Measurements from ENCODE around the gene GLIPR2. TPM values are rescaled to one million over a fixed set of nuclear protein-coding genes. Genes with fewer than 3 reads are reported as not detected.

Gene GLIPR2
- polyA plus RNA-seq, 1 of the 3 experiments (the other 2 are of a cell fraction), result 38.3 TPM

- TF ChIP-seq REST (IDR thresholded peaks at IDR 0.05; ENCODE audit: low read depth, low read length), result no peak
Observed at GRCh38 chr9:36204906-36205547, 68.5 kb downstream of the GLIPR2 start (continued).

GRCh38 chr9:36207016-36207415 is 70.5 kb downstream of the GLIPR2 start:
- TF ChIP-seq FOXJ3 (CRISPR knock-in tag; IDR thresholded peaks at IDR 0.05) (no peak), TEAD4 (IDR thresholded peaks at IDR 0.05; ENCODE audit: borderline replicate concordance, insufficient read depth) (no peak), IRF3 (IDR thresholded peaks at IDR 0.05; ENCODE audit: low read depth, low read length) (no peak), GABPA (IDR thresholded peaks at IDR 0.05; ENCODE audit: low read depth) (no peak), FOSL2 (IDR thresholded peaks at IDR 0.05; ENCODE audit: borderline replicate concordance, low read depth) (no peak), USF1 (IDR thresholded peaks at IDR 0.05; ENCODE audit: borderline replicate concordance, low read depth) (no peak), FOXM1 (IDR thresholded peaks at IDR 0.05; ENCODE audit: low read depth) (no peak), TCF12 (IDR thresholded peaks at IDR 0.05) (no peak), USF2 (IDR thresholded peaks at IDR 0.05; ENCODE audit: borderline replicate concordance, low read depth, low read length) (no peak), NFIC (IDR thresholded peaks at IDR 0.05; ENCODE audit: borderline replicate concordance) (no peak), MAX (IDR thresholded peaks at IDR 0.05; ENCODE audit: low read depth) (no peak), CTCF (IDR thresholded peaks at IDR 0.05) (no peak)
- 87% methylated on average over 4 of the region's 4 CpGs for WGBS (ENCODE audit: low lambda C conversion rate)
- Histone ChIP-seq H3F3A (replicated peaks; ENCODE audit: insufficient read depth) (peaks cover 5% of the 10 kb centered on the region), H3K4me2 (peak overlapping the region; percentile 63), H4K20me1 (ENCODE audit: insufficient read depth) (peaks cover 68% of the 10 kb centered on the region), H3K79me2 (ENCODE audit: insufficient read depth) (peaks cover 87% of the 10 kb centered on the region), H3K27me3 (ENCODE audit: insufficient read depth) (no peaks in the 10 kb centered on the region), H3K9ac (no peak overlapping the region), H3K27ac (ENCODE audit: low read depth in 2 of 2, low read length in 1 of 2) (peak overlapping the region; percentile 63 to 93), H3K9me3 (no peaks in the 10 kb centered on the region), H3K36me3 (replicated peaks in 1 of 2; ENCODE audit: control insufficient read depth in 1 of 2, insufficient read depth in 2 of 2, low read length in 1 of 2) (peaks cover 76 to 87% of the 10 kb centered on the region in 2 experiments), H2AFZ (ENCODE audit: low read depth) (no peak overlapping the region), H3K4me3 (ENCODE audit: low read depth in 2 of 2, low read length in 1 of 2) (no peak overlapping the region), H3K9me2 (no peaks in the 10 kb centered on the region), H3K4me1 (ENCODE audit: control insufficient read depth in 1 of 2, insufficient read depth in 2 of 2, low read depth in 1 of 2, low read length in 1 of 2) (peaks cover 30 to 41% of the 10 kb centered on the region in 2 experiments)
- no peak for DNase-seq
- CTCF ChIA-PET, result interaction anchor here (1.0 to 1.3 kb wide), 2 partner anchors 104 to 198 kb away, joined by 3 to 4 read pairs; no protein-coding TSS in a partner anchor
- POLR2A ChIA-PET, result interaction anchor here (0.6 to 0.7 kb wide), 2 partner anchors 10 to 56 kb away, joined by 3 to 4 read pairs; no protein-coding TSS in a partner anchor

Measured in SK-N-SH (cell line).